Keratinocyte (primary cell): ENCODE data around the gene BRSK1. TPM values are rescaled to one million over a fixed set of nuclear protein-coding genes. Genes with fewer than 3 reads are reported as not detected.

Source experiments
- DNase-seq: peaks from one replicate; pipeline ENCODE4 v3.0.0-alpha.2; 2011; ENCODE audit warnings: low read depth, missing footprints, low spot score
- FAIRE-seq: peaks from 2 replicates; lab custom pipeline; 2011; peaks lifted over from hg19 to GRCh38; lab: Jason Lieb, UNC
- H2AFZ ChIP-seq: 2 replicates; pipeline ENCODE4 v1.6.0; 2012; ENCODE audit warnings: low read length, control low read depth, inconsistent platforms; ENCODE audit not compliant: control insufficient read depth
- H3K27ac ChIP-seq: 2 replicates; pipeline ENCODE4 v1.5.1; 2011; ENCODE audit warnings: low read length; ENCODE audit not compliant: control insufficient read depth, insufficient read depth
- H3K27me3 ChIP-seq: 3 replicates; pipeline ENCODE4 v1.6.0; 2011; ENCODE audit warnings: low read length; ENCODE audit not compliant: control insufficient read depth, insufficient read depth; ENCODE audit errors: extremely low read depth
- H3K36me3 ChIP-seq, 2 experiments: 2 replicates in 1 of 2; 3 replicates in 1 of 2; pipeline ENCODE4 v1.5.1; 2011; ENCODE audit warnings: low read length in 2 of 2, mild to moderate bottlenecking in 1 of 2; ENCODE audit not compliant: control insufficient read depth in 2 of 2, insufficient read depth in 2 of 2; ENCODE audit errors: extremely low read depth in 1 of 2
- H3K4me1 ChIP-seq: 3 replicates; pipeline ENCODE4 v1.5.1; 2011; ENCODE audit warnings: low read length; ENCODE audit not compliant: control insufficient read depth, insufficient read depth; ENCODE audit errors: extremely low read depth
- H3K4me2 ChIP-seq: 3 replicates; pipeline ENCODE4 v1.6.0; 2011; ENCODE audit warnings: low read depth, low read length; ENCODE audit not compliant: control insufficient read depth, insufficient read depth; ENCODE audit errors: extremely low read depth
- H3K4me3 ChIP-seq, 3 experiments: fragments of 200-600 bp in 1 of 3; sonication (generic) in 1 of 3; 2 replicates in 2 of 3; 3 replicates in 1 of 3; pipeline ENCODE4 v1.5.1; 2011 to 2016; ENCODE audit warnings: low read length in 3 of 3, mild to moderate bottlenecking in 3 of 3, control low read depth in 2 of 3, inconsistent platforms in 1 of 3, low read depth in 1 of 3, mixed read lengths in 1 of 3, mixed run types in 1 of 3, moderate library complexity in 1 of 3; ENCODE audit not compliant: control insufficient read depth in 2 of 3, insufficient read depth in 2 of 3; ENCODE audit errors: extremely low read depth in 1 of 3
- H3K79me2 ChIP-seq: 2 replicates; pipeline ENCODE4 v1.6.0; 2012; ENCODE audit warnings: low read length; ENCODE audit not compliant: control insufficient read depth, insufficient read depth
- H3K9ac ChIP-seq: 3 replicates; pipeline ENCODE4 v1.6.0; 2011; ENCODE audit warnings: low read length; ENCODE audit not compliant: control insufficient read depth, insufficient read depth; ENCODE audit errors: extremely low read depth
- H3K9me1 ChIP-seq: 3 replicates; pipeline ENCODE4 v1.6.0; 2011; ENCODE audit warnings: low read length; ENCODE audit not compliant: control insufficient read depth, insufficient read depth; ENCODE audit errors: extremely low read depth
- H3K9me3 ChIP-seq: 2 replicates; pipeline ENCODE4 v1.5.1; 2012; ENCODE audit warnings: low read depth, low read length; ENCODE audit not compliant: control insufficient read depth
- H4K20me1 ChIP-seq: 3 replicates; pipeline ENCODE4 v1.6.0; 2011; ENCODE audit warnings: low read length; ENCODE audit not compliant: control insufficient read depth, insufficient read depth; ENCODE audit errors: extremely low read depth
- EZH2 ChIP-seq: IDR thresholded peaks from one replicate; pipeline ENCODE4 v1.6.1; 2012; ENCODE audit warnings: inconsistent platforms, mild to moderate bottlenecking, low read length, moderate library complexity
- dilution Hi-C: fragments of 300-500 bp; cut with MboI; formaldehyde crosslinking; loops from one replicate; pipeline ENCODE4 v1.7.0; 2020; ENCODE audit warnings: low sequenced_read_pairs; ENCODE audit not compliant: extremely low pct_ligation_motif_present
- polyA plus RNA-seq, 5 experiments: library from polyadenylated mRNA; depleted of rRNA in 3 of 5; stranded (reverse) in 3 of 5; stranded (forward) in 1 of 5; unstranded in 1 of 5; fragments of >200 nt; gene quantifications; 1 replicate in 1 of 5; 2 replicates in 3 of 5; 3 replicates in 1 of 5; pipeline versions ENCODE4 v1.2.1 to v1.2.3, GENCODE V29; 2011 to 2012; ENCODE audit warnings: missing spikeins in 2 of 5, low read depth in 1 of 5, low replicate concordance in 1 of 5
- TF ChIP-seq, protein P1 (sequence below), 3 experiments: IDR thresholded peaks in 1 of 3; conservative IDR thresholded peaks in 1 of 3; optimal IDR thresholded peaks in 1 of 3; 2 replicates in 2 of 3; 3 replicates in 1 of 3; pipeline versions ENCODE3 to v1.5.1; 2011; ENCODE audit warnings: low read length in 3 of 3, mild to moderate bottlenecking in 3 of 3, moderate library complexity in 2 of 3, control low read depth in 1 of 3, inconsistent platforms in 1 of 3; ENCODE audit not compliant: insufficient read depth in 2 of 3; ENCODE audit errors: extremely low read depth in 1 of 3

Gene BRSK1
- polyA plus RNA-seq, 1 donor (not counting 4 experiments of a cell fraction or from before 2014, with no cell fraction given): 0.46 TPM

- H3K4me2 ChIP-seq: no peak overlapping the region
- H3K9me1 ChIP-seq: peaks cover 13% of the 10 kb centered on the region
- dilution Hi-C loops: no loop called here
- no peak for FAIRE-seq
- H2AFZ ChIP-seq: no peak overlapping the region
- peaks cover 36% of the 10 kb centered on the region for H3K4me1 ChIP-seq
- H4K20me1 ChIP-seq: peaks cover 59% of the 10 kb centered on the region
- peaks cover 89% of the 10 kb centered on the region for H3K79me2 ChIP-seq
- no peaks in the 10 kb centered on the region for H3K27me3 ChIP-seq
- no peak for DNase-seq
- H3K36me3 ChIP-seq: peaks cover 7 to 13% of the 10 kb centered on the region in 2 experiments
- TF ChIP-seq, protein P1, sequence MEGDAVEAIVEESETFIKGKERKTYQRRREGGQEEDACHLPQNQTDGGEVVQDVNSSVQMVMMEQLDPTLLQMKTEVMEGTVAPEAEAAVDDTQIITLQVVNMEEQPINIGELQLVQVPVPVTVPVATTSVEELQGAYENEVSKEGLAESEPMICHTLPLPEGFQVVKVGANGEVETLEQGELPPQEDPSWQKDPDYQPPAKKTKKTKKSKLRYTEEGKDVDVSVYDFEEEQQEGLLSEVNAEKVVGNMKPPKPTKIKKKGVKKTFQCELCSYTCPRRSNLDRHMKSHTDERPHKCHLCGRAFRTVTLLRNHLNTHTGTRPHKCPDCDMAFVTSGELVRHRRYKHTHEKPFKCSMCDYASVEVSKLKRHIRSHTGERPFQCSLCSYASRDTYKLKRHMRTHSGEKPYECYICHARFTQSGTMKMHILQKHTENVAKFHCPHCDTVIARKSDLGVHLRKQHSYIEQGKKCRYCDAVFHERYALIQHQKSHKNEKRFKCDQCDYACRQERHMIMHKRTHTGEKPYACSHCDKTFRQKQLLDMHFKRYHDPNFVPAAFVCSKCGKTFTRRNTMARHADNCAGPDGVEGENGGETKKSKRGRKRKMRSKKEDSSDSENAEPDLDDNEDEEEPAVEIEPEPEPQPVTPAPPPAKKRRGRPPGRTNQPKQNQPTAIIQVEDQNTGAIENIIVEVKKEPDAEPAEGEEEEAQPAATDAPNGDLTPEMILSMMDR (optimal IDR thresholded peaks at IDR 0.05 in 1 of 3, IDR thresholded peaks at IDR 0.05 in 1 of 3, conservative IDR thresholded peaks at IDR 0.05 in 1 of 3; ENCODE audit: extremely low read depth in 1 of 3, insufficient read depth in 2 of 3, low read length in 3 of 3): no peak
- TF ChIP-seq EZH2: no peak
- no peaks in the 10 kb centered on the region for H3K9me3 ChIP-seq
- no peak overlapping the region for H3K9ac ChIP-seq
- no peak overlapping the region for H3K4me3 ChIP-seq
- no peak overlapping the region for H3K27ac ChIP-seq
These were observed 29.2 kb upstream of the BRSK1 start for GRCh38 chr19:55254625-55254977.

- dilution Hi-C loops: no loop called here
- peak overlapping the region in 2 of 3 experiments; percentile 43 to 50 for H3K4me3 ChIP-seq
- no peaks in the 10 kb centered on the region for H3K27me3 ChIP-seq
- peak; percentile 58 for FAIRE-seq
- no peak overlapping the region for H2AFZ ChIP-seq
- H3K4me2 ChIP-seq: peak overlapping the region; percentile 96
- DNase-seq: no peak
- peaks cover 40% of the 10 kb centered on the region for H3K4me1 ChIP-seq
- TF ChIP-seq EZH2: no peak
- TF ChIP-seq, protein P1 (optimal IDR thresholded peaks at IDR 0.05 in 1 of 3, IDR thresholded peaks at IDR 0.05 in 1 of 3, conservative IDR thresholded peaks at IDR 0.05 in 1 of 3; ENCODE audit: extremely low read depth in 1 of 3, insufficient read depth in 2 of 3, low read length in 3 of 3): no peak
- peaks cover 13% of the 10 kb centered on the region for H3K9me1 ChIP-seq
- H3K36me3 ChIP-seq: peaks cover 5 to 13% of the 10 kb centered on the region in 2 experiments
- peak overlapping the region; percentile 5 for H3K27ac ChIP-seq
- peaks cover 50% of the 10 kb centered on the region for H4K20me1 ChIP-seq
- H3K79me2 ChIP-seq: peaks cover 77% of the 10 kb centered on the region
- no peak overlapping the region for H3K9ac ChIP-seq
- no peaks in the 10 kb centered on the region for H3K9me3 ChIP-seq
These were observed 28.0 kb upstream of the BRSK1 start for GRCh38 chr19:55255618-55256423.
